Measurements from ENCODE around the gene ALOXE3.

The ALOXE3 gene

GRCh38 chr17:8075574-8076342 is 42.6 kb downstream of the ALOXE3 start:
- Histone ChIP-seq H3K9ac (ENCODE audit: low read length) (no peak overlapping the region), H3K4me1 (ENCODE audit: control insufficient read depth, insufficient read depth, low read length) (peaks cover 30% of the 10 kb centered on the region), H3K36me3 (ENCODE audit: control insufficient read depth, insufficient read depth, low read length) (no peaks in the 10 kb centered on the region), H3K27me3 (ENCODE audit: control insufficient read depth, insufficient read depth, low read length) (peaks cover 94% of the 10 kb centered on the region), H3K4me3 (ENCODE audit: low read length) (no peak overlapping the region), H3K9me3 (ENCODE audit: control insufficient read depth, low read length) (no peaks in the 10 kb centered on the region)

- H3K36me3 ChIP-seq (ENCODE audit: control insufficient read depth, insufficient read depth, low read length), result no peaks in the 10 kb centered on the region
- H3K9me3 ChIP-seq (ENCODE audit: control insufficient read depth, low read length), result no peaks in the 10 kb centered on the region
- H3K4me3 ChIP-seq (ENCODE audit: low read length), result no peak overlapping the region
- peaks cover 93% of the 10 kb centered on the region for H3K27me3 ChIP-seq (ENCODE audit: control insufficient read depth, insufficient read depth, low read length)
- H3K9ac ChIP-seq (ENCODE audit: low read length), result no peak overlapping the region
- peaks cover 23% of the 10 kb centered on the region for H3K4me1 ChIP-seq (ENCODE audit: control insufficient read depth, insufficient read depth, low read length)
These were observed 43.2 kb downstream of the ALOXE3 start for GRCh38 chr17:8075081-8075480.

DNA sequence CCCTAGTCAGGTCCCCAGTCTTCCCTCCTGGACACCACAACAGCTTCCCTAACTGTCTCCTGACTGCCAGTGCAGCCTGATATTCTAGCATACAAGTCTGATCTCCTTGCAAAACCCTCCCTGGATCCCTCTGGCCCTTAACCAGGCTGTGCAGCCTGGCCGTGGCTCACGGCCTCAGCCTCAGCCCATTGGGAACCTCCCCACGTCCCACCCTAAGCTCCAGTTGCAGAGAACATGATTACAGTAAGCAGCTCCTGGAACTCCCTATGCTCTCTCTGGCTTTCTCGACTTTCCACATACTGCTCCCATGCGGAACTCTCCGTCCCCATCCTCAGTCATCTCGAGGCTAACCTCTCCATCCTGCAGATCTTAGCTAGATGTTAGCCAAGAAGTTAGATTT is 43.8 kb downstream of the ALOXE3 start:
- Histone ChIP-seq H3K9ac (ENCODE audit: low read length) (no peak overlapping the region), H3K4me3 (ENCODE audit: low read length) (no peak overlapping the region), H3K9me3 (ENCODE audit: control insufficient read depth, low read length) (no peaks in the 10 kb centered on the region), H3K27me3 (ENCODE audit: control insufficient read depth, insufficient read depth, low read length) (peaks cover 92% of the 10 kb centered on the region), H3K36me3 (ENCODE audit: control insufficient read depth, insufficient read depth, low read length) (no peaks in the 10 kb centered on the region), H3K4me1 (ENCODE audit: control insufficient read depth, insufficient read depth, low read length) (peaks cover 22% of the 10 kb centered on the region)

DNA sequence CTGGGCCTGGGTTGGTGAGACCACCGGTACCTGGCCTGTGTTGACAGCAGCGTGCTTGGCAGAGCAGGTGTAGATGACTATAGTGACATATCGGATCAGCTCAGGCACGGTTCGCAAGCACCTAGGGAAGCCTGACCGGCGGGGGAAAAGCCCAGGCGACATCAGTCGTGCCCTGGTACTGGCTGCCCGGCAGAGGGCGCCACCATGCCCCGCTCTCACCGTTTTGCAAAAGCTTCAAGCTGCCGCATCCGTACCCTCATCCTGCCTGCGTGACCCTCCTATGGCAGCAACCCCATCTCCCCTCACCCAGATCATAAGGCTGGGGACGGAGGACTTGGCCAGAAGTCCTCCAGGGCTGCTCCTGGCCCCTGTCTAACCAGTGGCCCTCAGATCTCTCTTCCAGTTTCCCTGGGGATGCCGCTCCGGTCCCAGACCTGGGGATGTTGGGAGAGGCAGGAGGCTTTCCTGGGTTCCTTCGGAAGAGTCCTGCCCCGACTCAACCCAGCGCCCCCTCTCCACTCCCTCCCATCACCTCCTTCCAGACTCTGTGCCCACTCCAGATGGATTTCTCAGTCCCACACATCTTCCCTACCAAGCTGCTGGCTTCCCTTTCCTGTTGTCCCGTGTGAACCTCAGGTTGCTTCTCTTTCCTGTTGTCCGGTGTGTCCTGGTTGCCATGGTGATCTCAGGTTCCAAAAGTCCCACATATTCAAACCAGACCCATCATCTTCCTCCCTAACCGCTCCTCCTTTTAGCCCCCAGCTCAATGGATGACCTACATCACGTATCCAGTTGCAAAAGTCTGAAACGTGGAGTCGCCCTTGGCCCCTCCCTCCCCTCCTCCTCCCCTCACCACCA is 44.5 kb downstream of the ALOXE3 start:
- Histone ChIP-seq H3K27me3 (ENCODE audit: control insufficient read depth, insufficient read depth, low read length) (peaks cover 89% of the 10 kb centered on the region), H3K4me1 (ENCODE audit: control insufficient read depth, insufficient read depth, low read length) (peaks cover 23% of the 10 kb centered on the region), H3K36me3 (ENCODE audit: control insufficient read depth, insufficient read depth, low read length) (no peaks in the 10 kb centered on the region), H3K9me3 (ENCODE audit: control insufficient read depth, low read length) (no peaks in the 10 kb centered on the region), H3K4me3 (ENCODE audit: low read length) (peak overlapping the region; percentile 17), H3K9ac (ENCODE audit: low read length) (no peak overlapping the region)

DNA sequence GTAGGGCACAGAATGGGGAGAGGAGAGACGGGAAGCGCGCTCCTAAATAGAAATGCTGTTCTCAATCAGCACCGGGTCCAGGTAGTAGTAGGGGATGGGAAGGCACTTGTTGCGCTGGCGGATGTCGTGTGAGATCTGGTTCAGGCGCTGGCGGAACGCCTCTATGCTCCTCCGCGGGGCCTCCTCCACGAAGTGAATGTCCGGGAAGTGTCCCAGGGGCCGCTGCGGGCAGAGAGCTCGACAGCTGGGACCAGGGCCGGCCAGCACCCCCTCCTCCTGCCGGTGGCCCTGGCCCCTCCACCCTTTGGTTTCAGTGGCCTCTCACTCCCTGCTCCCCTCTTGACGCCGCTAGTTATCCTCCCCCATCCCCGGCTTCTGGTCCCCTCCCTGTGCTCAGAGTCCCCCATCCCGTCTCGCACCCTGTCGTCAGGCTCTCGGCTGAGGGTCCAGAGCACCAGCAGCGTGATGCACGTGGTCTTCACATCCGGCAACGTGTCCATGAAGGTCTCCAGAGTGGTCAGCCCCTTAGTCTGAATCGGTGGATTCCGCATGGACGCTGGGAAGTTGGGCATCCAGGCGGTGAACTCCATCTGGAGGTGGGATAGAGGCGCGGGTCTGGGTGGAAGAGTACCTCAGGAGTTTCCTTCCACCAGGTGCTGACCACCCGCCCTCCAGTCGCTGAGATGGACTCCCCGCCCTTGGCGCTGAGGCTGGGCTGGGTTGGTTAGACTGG is 45.4 kb downstream of the ALOXE3 start:
- Histone ChIP-seq H3K4me3 (ENCODE audit: low read length) (peak overlapping the region; percentile 17), H3K27me3 (ENCODE audit: control insufficient read depth, insufficient read depth, low read length) (peaks cover 92% of the 10 kb centered on the region)

GRCh38 chr17:8072341-8072728 is 46.0 kb downstream of the ALOXE3 start:
- peak overlapping the region; percentile 17 for H3K4me3 ChIP-seq (ENCODE audit: low read length)
- peaks cover 30% of the 10 kb centered on the region for H3K4me1 ChIP-seq (ENCODE audit: control insufficient read depth, insufficient read depth, low read length)
- H3K27me3 ChIP-seq (ENCODE audit: control insufficient read depth, insufficient read depth, low read length), result peaks cover 91% of the 10 kb centered on the region
- H3K9ac ChIP-seq (ENCODE audit: low read length), result peak overlapping the region; percentile 8
- no peaks in the 10 kb centered on the region for H3K9me3 ChIP-seq (ENCODE audit: control insufficient read depth, low read length)
- no peaks in the 10 kb centered on the region for H3K36me3 ChIP-seq (ENCODE audit: control insufficient read depth, insufficient read depth, low read length)

More for the DNA sequence above, 45.4 kb downstream of the ALOXE3 start:
- no peaks in the 10 kb centered on the region for H3K36me3 ChIP-seq (ENCODE audit: control insufficient read depth, insufficient read depth, low read length)
- H3K9me3 ChIP-seq (ENCODE audit: control insufficient read depth, low read length), result no peaks in the 10 kb centered on the region
- H3K9ac ChIP-seq (ENCODE audit: low read length), result peak overlapping the region; percentile 8
- H3K4me1 ChIP-seq (ENCODE audit: control insufficient read depth, insufficient read depth, low read length), result peaks cover 30% of the 10 kb centered on the region

DNA sequence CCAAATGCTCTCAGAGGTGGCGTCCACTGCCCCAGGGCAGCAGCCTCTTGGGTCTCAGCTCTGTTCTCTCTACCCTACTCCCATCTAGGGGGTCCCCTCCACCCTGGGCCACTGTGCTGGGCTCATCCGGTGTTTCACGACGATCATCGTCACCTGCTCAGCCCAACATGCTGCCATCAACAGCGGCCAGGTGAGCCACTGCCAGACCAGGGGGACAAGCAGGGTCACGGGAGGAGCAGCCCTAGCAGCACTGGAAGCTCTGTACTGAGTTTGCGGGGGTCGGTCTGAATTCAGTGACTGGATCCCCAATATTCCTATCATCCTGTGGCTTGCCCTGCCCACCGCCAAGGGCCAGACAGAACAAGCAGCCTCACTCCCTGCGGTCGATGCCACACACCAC is 46.8 kb downstream of the ALOXE3 start:
- Histone ChIP-seq H3K9me3 (ENCODE audit: control insufficient read depth, low read length) (no peaks in the 10 kb centered on the region), H3K4me1 (ENCODE audit: control insufficient read depth, insufficient read depth, low read length) (peaks cover 30% of the 10 kb centered on the region), H3K27me3 (ENCODE audit: control insufficient read depth, insufficient read depth, low read length) (peaks cover 83% of the 10 kb centered on the region), H3K4me3 (ENCODE audit: low read length) (no peak overlapping the region), H3K36me3 (ENCODE audit: control insufficient read depth, insufficient read depth, low read length) (no peaks in the 10 kb centered on the region), H3K9ac (ENCODE audit: low read length) (no peak overlapping the region)

GRCh38 chr17:8069587-8069860 is 48.8 kb downstream of the ALOXE3 start:
- Histone ChIP-seq H3K36me3 (ENCODE audit: control insufficient read depth, insufficient read depth, low read length) (no peaks in the 10 kb centered on the region), H3K9me3 (ENCODE audit: control insufficient read depth, low read length) (no peaks in the 10 kb centered on the region), H3K4me3 (ENCODE audit: low read length) (no peak overlapping the region), H3K27me3 (ENCODE audit: control insufficient read depth, insufficient read depth, low read length) (peaks cover 63% of the 10 kb centered on the region), H3K9ac (ENCODE audit: low read length) (no peak overlapping the region), H3K4me1 (ENCODE audit: control insufficient read depth, insufficient read depth, low read length) (peaks cover 30% of the 10 kb centered on the region)

- Histone ChIP-seq H3K4me3 (ENCODE audit: low read length) (no peak overlapping the region), H3K36me3 (ENCODE audit: control insufficient read depth, insufficient read depth, low read length) (no peaks in the 10 kb centered on the region), H3K4me1 (ENCODE audit: control insufficient read depth, insufficient read depth, low read length) (peaks cover 30% of the 10 kb centered on the region), H3K9ac (ENCODE audit: low read length) (no peak overlapping the region), H3K9me3 (ENCODE audit: control insufficient read depth, low read length) (no peaks in the 10 kb centered on the region), H3K27me3 (ENCODE audit: control insufficient read depth, insufficient read depth, low read length) (peaks cover 57% of the 10 kb centered on the region)
These were observed 49.4 kb downstream of the ALOXE3 start for GRCh38 chr17:8068736-8069586.

GRCh38 chr17:8067806-8068205 is 50.5 kb downstream of the ALOXE3 start:
- Histone ChIP-seq H3K36me3 (ENCODE audit: control insufficient read depth, insufficient read depth, low read length) (no peaks in the 10 kb centered on the region), H3K9me3 (ENCODE audit: control insufficient read depth, low read length) (no peaks in the 10 kb centered on the region), H3K4me1 (ENCODE audit: control insufficient read depth, insufficient read depth, low read length) (peaks cover 21% of the 10 kb centered on the region), H3K27me3 (ENCODE audit: control insufficient read depth, insufficient read depth, low read length) (peaks cover 55% of the 10 kb centered on the region), H3K4me3 (ENCODE audit: low read length) (no peak overlapping the region), H3K9ac (ENCODE audit: low read length) (no peak overlapping the region)
